Measurements from ENCODE around the gene AURKA. TPM values are rescaled to one million over a fixed set of nuclear protein-coding genes. Genes with fewer than 3 reads are reported as not detected.
A peak's percentile ranks its signal among the peaks of the same experiment; 100 is the strongest.

AURKA gene
- total RNA-seq, 1 donor from 2014 or later = 14.8 TPM

GRCh38 chr20:56393653-56394052, 1.6 kb upstream of the AURKA start:
- peaks cover 13% of the 10 kb centered on the region for H3K4me1 Mint-ChIP-seq (ENCODE audit: low read depth, unreplicated experiment)
- H3K9me3 Mint-ChIP-seq (ENCODE audit: unreplicated experiment) = no peaks in the 10 kb centered on the region
- H4K20me1 ChIP-seq (ENCODE audit: insufficient read depth, low read length) = peaks cover 9% of the 10 kb centered on the region
- TF ChIP-seq EZH2 (IDR thresholded peaks at IDR 0.05; ENCODE audit: insufficient read depth, low read length) = no peak
- no peak for TF ChIP-seq CTCF (IDR thresholded peaks at IDR 0.05; ENCODE audit: insufficient read depth, low read depth, low read length)
- DNase-seq (ENCODE audit: low read depth) = no peak
- H3K79me2 ChIP-seq (ENCODE audit: insufficient read depth, low read length) = peaks cover 67% of the 10 kb centered on the region
- peak overlapping the region; percentile 96 for H3K4me3 ChIP-seq (ENCODE audit: insufficient read depth, low read depth, low read length)
- no peaks in the 10 kb centered on the region for H3K27me3 Mint-ChIP-seq (ENCODE audit: low read depth, unreplicated experiment)
- peaks cover 39% of the 10 kb centered on the region for H3K36me3 ChIP-seq (ENCODE audit: insufficient read depth, low read length)
- H2AFZ ChIP-seq (ENCODE audit: low read depth, low read length) = no peak overlapping the region
- peaks cover 18% of the 10 kb centered on the region for H3K4me1 ChIP-seq (ENCODE audit: insufficient read depth, low read length)
- no peaks in the 10 kb centered on the region for H3K9me3 ChIP-seq (ENCODE audit: insufficient read depth, low read depth, low read length)
- H3K4me2 ChIP-seq (ENCODE audit: low read length) = peak overlapping the region; percentile 97
- H3K27me3 ChIP-seq (ENCODE audit: insufficient read depth, low read length) = no peaks in the 10 kb centered on the region
- H3K27ac Mint-ChIP-seq (ENCODE audit: unreplicated experiment) = peak overlapping the region; percentile 2
- peaks cover 2% of the 10 kb centered on the region for H3K36me3 Mint-ChIP-seq (ENCODE audit: low read depth, unreplicated experiment)
- peak overlapping the region; percentile 95 for H3K27ac ChIP-seq (ENCODE audit: low read depth, low read length)
- peak overlapping the region; percentile 95 for H3K9ac ChIP-seq (ENCODE audit: low read length)
- H3K4me3 Mint-ChIP-seq (ENCODE audit: unreplicated experiment) = no peak overlapping the region
- no peak for FAIRE-seq

GRCh38 chr20:56392881-56393482, 967 bp upstream of the AURKA start:
- Histone ChIP-seq H3K79me2 (ENCODE audit: insufficient read depth, low read length) (peaks cover 74% of the 10 kb centered on the region), H4K20me1 (ENCODE audit: insufficient read depth, low read length) (peaks cover 9% of the 10 kb centered on the region), H3K4me2 (ENCODE audit: low read length) (peak overlapping the region; percentile 97), H3K4me3 (ENCODE audit: insufficient read depth, low read depth, low read length) (peak overlapping the region; percentile 96), H3K27ac (ENCODE audit: low read depth, low read length) (peak overlapping the region; percentile 95), H3K4me1 (ENCODE audit: insufficient read depth, low read length) (peaks cover 18% of the 10 kb centered on the region), H3K36me3 (ENCODE audit: insufficient read depth, low read length) (peaks cover 37% of the 10 kb centered on the region), H3K27me3 (ENCODE audit: insufficient read depth, low read length) (no peaks in the 10 kb centered on the region), H3K9ac (ENCODE audit: low read length) (peak overlapping the region; percentile 95), H3K9me3 (ENCODE audit: insufficient read depth, low read depth, low read length) (no peaks in the 10 kb centered on the region), H2AFZ (ENCODE audit: low read depth, low read length) (peak overlapping the region; percentile 79)
- DNase-seq (ENCODE audit: low read depth) (no peak), FAIRE-seq (no peak)
- peaks cover 13% of the 10 kb centered on the region for H3K4me1 Mint-ChIP-seq (ENCODE audit: low read depth, unreplicated experiment)
- H3K4me3 Mint-ChIP-seq (ENCODE audit: unreplicated experiment) = no peak overlapping the region
- no peak overlapping the region for H3K27ac Mint-ChIP-seq (ENCODE audit: unreplicated experiment)
- no peaks in the 10 kb centered on the region for H3K27me3 Mint-ChIP-seq (ENCODE audit: low read depth, unreplicated experiment)
- H3K9me3 Mint-ChIP-seq (ENCODE audit: unreplicated experiment) = no peaks in the 10 kb centered on the region
- TF ChIP-seq EZH2 (IDR thresholded peaks at IDR 0.05; ENCODE audit: insufficient read depth, low read length) = no peak
- TF ChIP-seq CTCF (IDR thresholded peaks at IDR 0.05; ENCODE audit: insufficient read depth, low read depth, low read length) = no peak
- peaks cover 2% of the 10 kb centered on the region for H3K36me3 Mint-ChIP-seq (ENCODE audit: low read depth, unreplicated experiment)

- peak overlapping the region; percentile 95 for H2AFZ ChIP-seq (ENCODE audit: low read depth, low read length)
- peaks cover 18% of the 10 kb centered on the region for H3K4me1 ChIP-seq (ENCODE audit: insufficient read depth, low read length)
- DNase-seq (ENCODE audit: low read depth) = peak; percentile 1
- H3K27me3 ChIP-seq (ENCODE audit: insufficient read depth, low read length) = no peaks in the 10 kb centered on the region
- peak overlapping the region; percentile 95 for H3K9ac ChIP-seq (ENCODE audit: low read length)
- peak overlapping the region; percentile 95 for H3K27ac ChIP-seq (ENCODE audit: low read depth, low read length)
- H3K9me3 ChIP-seq (ENCODE audit: insufficient read depth, low read depth, low read length) = no peaks in the 10 kb centered on the region
- no peak overlapping the region for H3K4me3 Mint-ChIP-seq (ENCODE audit: unreplicated experiment)
- H3K4me1 Mint-ChIP-seq (ENCODE audit: low read depth, unreplicated experiment) = peaks cover 13% of the 10 kb centered on the region
- no peak for FAIRE-seq
- H3K27me3 Mint-ChIP-seq (ENCODE audit: low read depth, unreplicated experiment) = no peaks in the 10 kb centered on the region
- no peaks in the 10 kb centered on the region for H3K9me3 Mint-ChIP-seq (ENCODE audit: unreplicated experiment)
- H3K36me3 Mint-ChIP-seq (ENCODE audit: low read depth, unreplicated experiment) = peaks cover 2% of the 10 kb centered on the region
- peak overlapping the region; percentile 97 for H3K4me2 ChIP-seq (ENCODE audit: low read length)
- TF ChIP-seq CTCF (IDR thresholded peaks at IDR 0.05; ENCODE audit: insufficient read depth, low read depth, low read length) = no peak
- no peak for TF ChIP-seq EZH2 (IDR thresholded peaks at IDR 0.05; ENCODE audit: insufficient read depth, low read length)
- peaks cover 85% of the 10 kb centered on the region for H3K79me2 ChIP-seq (ENCODE audit: insufficient read depth, low read length)
- peaks cover 23% of the 10 kb centered on the region for H3K36me3 ChIP-seq (ENCODE audit: insufficient read depth, low read length)
- peak overlapping the region; percentile 85 for H3K27ac Mint-ChIP-seq (ENCODE audit: unreplicated experiment)
- H3K4me3 ChIP-seq (ENCODE audit: insufficient read depth, low read depth, low read length) = peak overlapping the region; percentile 96
- H4K20me1 ChIP-seq (ENCODE audit: insufficient read depth, low read length) = peaks cover 9% of the 10 kb centered on the region
These were observed 351 bp downstream of the AURKA start for GRCh38 chr20:56391596-56392131.
